Measurements from ENCODE around the gene SEPTIN8.

- TF ChIP-seq RAD21 (IDR thresholded peaks at IDR 0.05; ENCODE audit: low read depth), result no peak
- TF ChIP-seq FOXM1 (IDR thresholded peaks at IDR 0.05; ENCODE audit: borderline replicate concordance, low read depth), result no peak
- no peak for TF ChIP-seq CREB1 (IDR thresholded peaks at IDR 0.05; ENCODE audit: low read depth)
- no peak for TF ChIP-seq REST (IDR thresholded peaks at IDR 0.05; ENCODE audit: low read depth)
These were observed 30.5 kb downstream of the SEPTIN8 start for GRCh38 chr5:132746592-132746953.

Data from Ishikawa (cell line).